Measurements from ENCODE around the gene MBP.

MBP gene

GRCh38 chr18:77151033-77151771, 18.6 kb upstream of the MBP start:
- no peak for DNase-seq (ENCODE audit: low read depth, low spot score)

- DNase-seq (ENCODE audit: low read depth, low spot score): no peak
Observed at GRCh38 chr18:77150588-77150987, 18.0 kb upstream of the MBP start.

DNA sequence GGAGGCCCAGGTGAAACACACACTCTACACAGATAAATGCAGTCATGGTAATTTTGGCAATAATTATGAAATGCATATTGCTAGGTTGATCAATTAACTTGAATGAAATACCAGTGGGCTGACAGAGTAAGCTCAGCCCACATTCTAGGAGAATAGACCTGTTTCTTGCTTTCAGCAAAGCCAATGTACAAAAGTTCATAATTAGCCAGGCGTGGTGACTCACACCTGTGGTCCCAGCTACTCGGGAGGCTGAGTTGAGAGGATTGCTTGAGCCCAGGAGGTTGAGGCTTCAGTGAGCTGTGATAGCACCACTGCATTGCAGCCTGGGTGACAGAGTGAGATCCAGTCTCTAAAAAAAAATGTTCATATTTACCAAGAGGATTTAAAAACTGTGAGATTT, 15.7 kb upstream of the MBP start:
- DNase-seq (ENCODE audit: low read depth, low spot score): no peak

GRCh38 chr18:77147418-77147852, 14.9 kb upstream of the MBP start:
- DNase-seq (ENCODE audit: low read depth, low spot score): no peak

- no peak for DNase-seq (ENCODE audit: low read depth, low spot score)
Observed at GRCh38 chr18:77146249-77147080, 13.9 kb upstream of the MBP start.

DNA sequence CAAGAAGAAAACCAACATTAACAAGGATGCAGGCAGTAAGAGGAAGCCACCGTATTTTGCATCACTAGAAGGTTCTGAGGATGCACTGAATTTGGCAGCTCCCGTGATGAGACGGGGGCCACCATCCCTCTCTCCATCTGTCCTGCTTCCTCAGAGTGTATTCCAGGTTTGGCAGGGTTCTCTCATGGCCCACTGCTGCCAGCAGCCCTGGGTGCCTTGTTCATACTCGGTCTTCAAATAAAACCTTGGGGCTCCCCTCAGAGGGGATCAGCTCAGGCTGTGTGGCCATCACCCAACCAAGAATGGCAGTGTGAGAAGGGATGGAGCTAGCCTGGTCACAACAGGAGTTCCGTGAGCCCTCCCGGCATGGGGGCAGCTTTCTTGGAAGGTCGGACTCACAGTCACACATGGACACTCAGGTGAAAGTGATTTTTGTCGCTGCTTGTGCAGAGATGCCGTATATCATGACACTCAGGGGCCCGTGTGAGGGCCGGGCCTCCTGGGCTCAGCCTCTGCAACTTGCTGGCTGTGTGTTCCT, 12.8 kb upstream of the MBP start:
- no peak for DNase-seq (ENCODE audit: low read depth, low spot score)

- DNase-seq (ENCODE audit: low read depth, low spot score): no peak
Observed at GRCh38 chr18:77144451-77145118, 12.0 kb upstream of the MBP start.

DNA sequence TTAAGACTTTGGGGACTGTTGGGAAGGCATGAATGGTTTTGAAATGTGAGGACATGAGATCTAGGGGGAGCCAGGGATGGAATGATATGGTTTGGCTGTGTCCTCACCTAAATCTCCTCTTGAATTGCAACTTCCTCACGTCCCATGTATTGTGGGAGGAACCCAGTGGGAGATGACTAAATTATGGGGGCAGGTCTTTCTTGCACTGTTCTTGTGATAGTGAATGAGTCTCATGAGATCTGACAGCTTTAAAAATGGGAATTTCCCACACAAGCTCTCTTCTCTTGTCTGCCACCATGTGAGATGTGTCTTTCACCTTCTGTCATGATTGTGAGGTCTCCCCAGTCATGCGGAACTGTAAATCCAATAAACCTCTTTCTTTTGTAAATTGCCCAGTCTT, 11.5 kb upstream of the MBP start:
- no peak for DNase-seq (ENCODE audit: low read depth, low spot score)

GRCh38 chr18:77143196-77143595, 10.6 kb upstream of the MBP start:
- no peak for DNase-seq (ENCODE audit: low read depth, low spot score)

DNA sequence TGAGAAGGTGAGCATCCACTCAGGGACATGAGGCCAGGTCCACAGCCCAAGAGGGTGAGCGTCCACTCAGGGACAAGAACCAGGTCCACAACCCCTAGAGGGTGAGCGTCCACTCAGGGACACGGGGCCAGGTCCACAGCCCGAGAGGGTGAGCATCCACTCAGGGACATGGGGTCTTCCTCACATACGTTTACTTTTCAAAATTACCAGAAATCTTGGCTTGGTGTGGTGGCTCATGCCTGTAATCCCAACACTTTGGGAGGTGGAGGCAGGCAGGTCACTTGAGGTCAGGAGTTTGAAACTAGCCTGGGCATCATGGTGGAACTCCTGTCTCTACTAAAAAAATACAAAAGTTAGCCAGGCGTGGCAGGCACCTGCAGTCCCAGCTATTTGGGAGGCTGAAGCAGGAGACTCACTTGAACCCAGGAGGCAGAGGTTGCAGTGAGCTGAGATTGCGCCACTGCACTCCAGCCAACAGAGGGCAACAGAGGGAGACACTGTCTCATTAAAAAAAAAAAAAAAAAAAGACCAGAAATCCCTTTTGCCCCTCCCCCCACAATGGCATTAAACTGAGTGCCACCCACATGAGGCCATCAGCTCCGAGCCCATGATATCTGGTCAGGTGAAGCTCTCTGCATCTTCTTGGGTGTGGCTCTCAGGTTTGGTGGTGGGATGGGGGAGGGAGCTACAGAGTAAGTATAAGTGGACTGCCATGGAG, 9.0 kb upstream of the MBP start:
- no peak for DNase-seq (ENCODE audit: low read depth, low spot score)

DNA sequence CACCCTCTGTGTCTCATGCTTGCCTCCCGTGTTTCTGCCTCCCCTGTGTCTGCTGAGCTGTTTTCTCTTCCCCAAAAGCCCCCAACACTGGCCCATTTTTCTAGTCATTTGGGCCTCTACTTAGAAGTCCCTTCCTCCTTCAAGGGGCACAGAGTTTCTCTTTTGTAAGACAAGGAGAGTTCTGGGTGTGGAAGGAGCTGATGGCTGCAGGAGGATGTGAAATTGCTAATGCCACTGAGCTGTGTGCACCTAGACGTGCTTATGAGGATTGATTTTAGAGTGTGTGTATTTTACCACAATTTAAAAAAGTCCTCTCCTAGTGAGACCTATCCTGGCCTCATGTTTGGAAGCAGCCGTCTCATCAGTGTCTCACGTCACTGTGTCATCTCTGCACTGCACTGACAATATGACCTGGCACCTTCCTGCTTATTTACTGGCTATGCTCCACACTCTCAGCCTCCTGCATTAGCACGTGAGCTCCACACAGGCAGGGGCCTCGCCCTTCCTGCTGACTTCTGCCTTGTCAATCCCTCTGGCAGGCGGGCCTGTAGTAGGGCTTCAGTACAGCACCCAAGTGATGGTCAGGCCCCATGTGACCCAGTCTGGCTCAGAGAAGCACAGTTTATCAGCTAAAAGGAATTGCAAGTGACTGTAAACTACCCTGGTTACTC, 8.0 kb upstream of the MBP start:
- no peak for DNase-seq (ENCODE audit: low read depth, low spot score)

- no peak for DNase-seq (ENCODE audit: low read depth, low spot score)
Observed at GRCh38 chr18:77140030-77140429, 7.4 kb upstream of the MBP start.

- DNase-seq (ENCODE audit: low read depth, low spot score): no peak
Observed at GRCh38 chr18:77139619-77140018, 7.0 kb upstream of the MBP start.

GRCh38 chr18:77138270-77138669, 5.7 kb upstream of the MBP start:
- no peak for DNase-seq (ENCODE audit: low read depth, low spot score)

GRCh38 chr18:77137851-77138250, 5.3 kb upstream of the MBP start:
- no peak for DNase-seq (ENCODE audit: low read depth, low spot score)

- no peak for DNase-seq (ENCODE audit: low read depth, low spot score)
Observed at GRCh38 chr18:77136871-77137665, 4.5 kb upstream of the MBP start.

- DNase-seq (ENCODE audit: low read depth, low spot score): no peak
Observed at GRCh38 chr18:77136076-77136718, 3.6 kb upstream of the MBP start.

GRCh38 chr18:77135339-77136075, 2.9 kb upstream of the MBP start:
- DNase-seq (ENCODE audit: low read depth, low spot score): no peak

DNA sequence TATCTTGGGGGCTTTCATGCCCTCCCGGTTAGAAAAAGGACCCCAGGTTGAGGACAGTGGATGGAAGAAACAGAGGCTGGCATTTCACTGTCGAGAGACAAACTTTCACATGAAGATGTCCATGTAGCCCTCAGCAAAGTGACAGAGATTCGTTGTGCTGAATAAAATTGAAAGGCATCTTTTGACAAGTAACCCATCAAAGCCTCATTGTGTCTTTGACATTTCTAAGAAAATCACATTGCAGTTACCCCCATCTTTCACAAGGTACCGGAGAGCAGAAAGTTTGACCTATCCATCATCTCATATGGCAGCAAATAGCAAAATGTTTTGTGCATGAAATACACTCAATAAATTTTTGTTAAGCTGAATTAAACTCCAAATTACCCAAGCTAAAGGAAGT, 2.0 kb upstream of the MBP start:
- DNase-seq (ENCODE audit: low read depth, low spot score): no peak

Data from activated CD4-positive, CD25-positive, alpha-beta regulatory T cell treated with anti-CD3 and anti-CD28 coated beads, Interleukin-2, amount 50 U/mL, for 16 hours (primary cell).